ENCODE data around the gene GAA. TPM values are rescaled to one million over a fixed set of nuclear protein-coding genes. Genes with fewer than 3 reads are reported as not detected.

The GAA gene
- total RNA-seq, 1 experiment from 2014 or later = 30.3 TPM

DNA sequence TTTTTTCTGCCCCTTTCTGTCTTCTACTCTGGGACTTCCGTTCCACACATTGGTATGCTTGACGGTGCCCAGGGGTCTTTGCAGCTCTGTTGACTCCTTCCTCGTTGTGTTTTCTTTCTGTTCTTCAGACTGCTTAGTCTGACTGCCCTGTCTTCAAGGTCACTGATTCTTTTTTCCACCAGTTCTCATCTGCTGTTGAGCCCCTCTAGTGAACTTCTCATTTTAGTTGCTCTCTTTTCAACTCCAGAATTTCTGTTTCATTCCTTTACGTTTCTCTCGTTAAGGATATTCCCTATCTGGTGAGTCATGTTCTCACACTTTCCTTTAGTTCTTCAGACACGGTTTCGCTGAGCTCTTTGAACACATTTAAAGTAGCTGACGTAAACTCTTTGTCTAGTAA is 13.8 kb downstream of the GAA start:
- H3K9me3 ChIP-seq (ENCODE audit: control insufficient read depth, low read depth, low read length) = no peaks in the 10 kb centered on the region
- H2AK5ac ChIP-seq (ENCODE audit: insufficient read length, low read length) = no peak overlapping the region
- H3K18ac ChIP-seq (ENCODE audit: insufficient read length, low read depth, low read length) = no peak overlapping the region
- H2BK5ac ChIP-seq (ENCODE audit: insufficient read length, low read length) = no peak overlapping the region
- no peak overlapping the region for H3K23ac ChIP-seq (ENCODE audit: insufficient read length, low read depth, low read length)
- Mint-ChIP-seq H3K27ac (no peak overlapping the region), H3K9me3 (peaks cover 0 to 7% of the 10 kb centered on the region in 2 experiments; a peak in 1 of 5 replicates), H3K4me3 (no peak overlapping the region), H3K27me3 (ENCODE audit: low read depth) (no peaks in the 10 kb centered on the region; the same call in 1 of the 2 replicates), H3K36me3 (ENCODE audit: insufficient read depth in 1 of 3, low read depth in 3 of 3) (peaks cover 2 to 41% (median 7%) of the 10 kb centered on the region in 3 experiments; a peak in 6 of 7 replicates), H3K4me1 (peaks cover 15 to 26% of the 10 kb centered on the region in 2 experiments)
- H3K4me1 ChIP-seq (ENCODE audit: insufficient read depth, low read length) = no peaks in the 10 kb centered on the region
- TF ChIP-seq, protein P1, sequence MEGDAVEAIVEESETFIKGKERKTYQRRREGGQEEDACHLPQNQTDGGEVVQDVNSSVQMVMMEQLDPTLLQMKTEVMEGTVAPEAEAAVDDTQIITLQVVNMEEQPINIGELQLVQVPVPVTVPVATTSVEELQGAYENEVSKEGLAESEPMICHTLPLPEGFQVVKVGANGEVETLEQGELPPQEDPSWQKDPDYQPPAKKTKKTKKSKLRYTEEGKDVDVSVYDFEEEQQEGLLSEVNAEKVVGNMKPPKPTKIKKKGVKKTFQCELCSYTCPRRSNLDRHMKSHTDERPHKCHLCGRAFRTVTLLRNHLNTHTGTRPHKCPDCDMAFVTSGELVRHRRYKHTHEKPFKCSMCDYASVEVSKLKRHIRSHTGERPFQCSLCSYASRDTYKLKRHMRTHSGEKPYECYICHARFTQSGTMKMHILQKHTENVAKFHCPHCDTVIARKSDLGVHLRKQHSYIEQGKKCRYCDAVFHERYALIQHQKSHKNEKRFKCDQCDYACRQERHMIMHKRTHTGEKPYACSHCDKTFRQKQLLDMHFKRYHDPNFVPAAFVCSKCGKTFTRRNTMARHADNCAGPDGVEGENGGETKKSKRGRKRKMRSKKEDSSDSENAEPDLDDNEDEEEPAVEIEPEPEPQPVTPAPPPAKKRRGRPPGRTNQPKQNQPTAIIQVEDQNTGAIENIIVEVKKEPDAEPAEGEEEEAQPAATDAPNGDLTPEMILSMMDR (conservative IDR thresholded peaks at IDR 0.05) = no peak
- no peak overlapping the region for H3K27ac ChIP-seq (ENCODE audit: insufficient read length, low read depth, low read length)
- H4K20me1 ChIP-seq (ENCODE audit: control insufficient read depth, insufficient read depth, insufficient read length) = no peaks in the 10 kb centered on the region
- WGBS (ENCODE audit: extremely low coverage, insufficient read length, low lambda C conversion rate) = no CpG with 5 or more reads among the region's 8 CpGs
- DNase-seq = peak; percentile 1
- no peak overlapping the region for H2BK15ac ChIP-seq (ENCODE audit: low read depth, low read length)
- H3K56ac ChIP-seq (ENCODE audit: insufficient read length, low read depth, low read length) = no peak overlapping the region
- no peaks in the 10 kb centered on the region for H3K23me2 ChIP-seq (ENCODE audit: insufficient read length, low read depth, low read length, poor library complexity, severe bottlenecking)
- H3K4ac ChIP-seq (ENCODE audit: low read depth, low read length) = no peak overlapping the region
- H2AFZ ChIP-seq (ENCODE audit: low read length) = no peak overlapping the region
- H3K4me2 ChIP-seq (ENCODE audit: insufficient read depth, insufficient read length, low read length) = no peak overlapping the region
- no peak overlapping the region for H2BK12ac ChIP-seq (ENCODE audit: insufficient read length, low read depth, low read length)
- no peak overlapping the region for H2BK120ac ChIP-seq (ENCODE audit: low read depth, low read length, poor library complexity, severe bottlenecking)
- H3K27me3 ChIP-seq (ENCODE audit: insufficient read depth, low read length) = no peaks in the 10 kb centered on the region
- H3K79me2 ChIP-seq (ENCODE audit: insufficient read depth, low read length) = no peaks in the 10 kb centered on the region
- H4K8ac ChIP-seq (replicated peaks; ENCODE audit: insufficient read length, low read depth, low read length) = no peak overlapping the region
- no peak overlapping the region for H2BK20ac ChIP-seq (ENCODE audit: low read depth, low read length, poor library complexity, severe bottlenecking)
- no peaks in the 10 kb centered on the region for H3K79me1 ChIP-seq (ENCODE audit: insufficient read depth, low read depth, low read length, poor library complexity, severe bottlenecking)
- H3K14ac ChIP-seq (ENCODE audit: insufficient read depth, low read length) = no peak overlapping the region
- H3K9ac ChIP-seq (ENCODE audit: extremely low read depth, insufficient read length, low read length) = no peak overlapping the region
- H3T11ph ChIP-seq (ENCODE audit: low read length) = no peak overlapping the region
- no peak overlapping the region for H4K91ac ChIP-seq (ENCODE audit: insufficient read length, low read depth, low read length)
- no peak overlapping the region for H4K5ac ChIP-seq (ENCODE audit: insufficient read length, low read depth, low read length)

Data from H9 (cell line).